GM13977 (cell line): ENCODE results near the gene SLC22A4.

ENCODE experiments used
- DNase-seq: peaks from one replicate; pipeline ENCODE4 v3.0.0; 2012; ENCODE audit warnings: low spot score
- CTCF ChIP-seq: IDR thresholded peaks from 2 replicates; pipeline ENCODE4 v1.5.1; 2012; ENCODE audit warnings: mild to moderate bottlenecking, control low read depth; ENCODE audit not compliant: insufficient read depth; ENCODE audit errors: extremely low read depth, missing control alignments
- in situ Hi-C: fragments of 300-500 bp; cut with MboI; formaldehyde crosslinking; loops from one replicate; pipeline ENCODE4 v1.12.0; 2022; ENCODE audit warnings: low sequenced_read_pairs, low pct_unique_long_range_greater_than_20kb, mixed read lengths, inconsistent platforms; ENCODE audit not compliant: unreplicated experiment

Gene SLC22A4

DNA sequence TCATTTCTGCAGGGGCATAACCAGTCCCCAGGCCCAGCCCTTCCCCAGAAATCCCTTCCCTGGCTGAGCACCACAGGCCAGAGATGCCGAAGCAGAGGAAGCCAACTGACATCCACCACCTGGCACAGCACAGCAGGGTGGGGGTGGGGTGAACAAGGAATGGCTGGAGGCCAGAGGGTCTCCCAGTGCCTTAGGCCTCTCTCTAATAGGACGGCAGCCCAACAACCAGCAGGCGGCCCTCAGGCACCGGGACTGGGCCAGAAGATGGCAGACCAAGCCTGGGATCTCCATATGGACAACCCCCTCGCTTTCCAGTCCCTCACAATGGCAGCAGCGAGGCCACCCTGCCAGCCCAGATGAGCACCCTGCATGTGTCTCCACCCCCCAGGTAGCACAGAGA lies 23.5 kb upstream of the SLC22A4 start:
- in situ Hi-C loops, result no loop called here
- no peak for TF ChIP-seq CTCF

DNA sequence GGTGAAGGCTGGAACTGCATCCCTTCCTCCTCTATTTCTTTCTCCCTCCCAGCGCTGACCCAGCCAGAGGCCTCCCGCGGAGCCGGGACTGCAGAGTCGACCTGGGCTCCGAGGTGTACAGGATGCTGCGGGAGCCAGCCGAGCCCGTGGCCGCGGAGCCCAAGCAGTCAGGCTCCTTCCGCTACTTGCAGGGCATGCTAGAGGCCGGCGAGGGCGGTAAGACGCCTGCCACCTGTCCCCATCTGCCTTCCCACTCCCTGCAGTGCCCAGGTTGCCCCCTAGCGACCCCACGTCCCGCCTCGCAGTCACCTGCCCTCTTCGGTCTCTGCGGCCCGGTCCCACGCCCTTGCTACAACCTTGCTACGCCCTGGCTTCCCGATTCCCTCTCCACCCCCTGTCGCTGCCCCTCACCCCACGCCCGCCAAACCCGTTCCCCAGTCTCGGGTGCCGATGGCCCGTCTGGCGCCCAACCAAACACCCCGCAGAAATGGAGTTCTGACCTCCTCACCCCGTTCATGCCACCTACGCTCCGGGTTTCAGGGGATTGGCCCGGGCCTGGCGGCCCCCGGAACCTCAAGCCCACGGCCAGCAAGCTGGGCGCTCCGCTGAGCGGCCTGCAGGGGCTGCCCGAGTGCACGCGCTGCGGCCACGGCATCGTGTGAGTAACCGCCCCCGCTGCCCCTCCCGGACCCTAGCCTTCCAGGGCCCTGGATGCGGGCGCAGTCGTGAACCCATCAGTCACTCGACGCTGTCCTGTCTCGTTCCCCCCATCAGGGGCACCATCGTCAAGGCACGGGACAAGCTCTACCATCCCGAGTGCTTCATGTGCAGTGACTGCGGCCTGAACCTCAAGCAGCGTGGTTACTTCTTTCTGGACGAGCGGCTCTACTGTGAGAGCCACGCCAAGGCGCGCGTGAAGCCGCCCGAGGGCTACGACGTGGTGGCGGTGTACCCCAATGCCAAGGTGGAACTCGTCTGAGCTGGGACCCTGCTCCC lies 22.6 kb upstream of the SLC22A4 start:
- in situ Hi-C loops, result no loop called here
- DNase-seq, result no peak
- TF ChIP-seq CTCF, result peak; percentile 33

More for the DNA sequence above, 23.5 kb upstream of the SLC22A4 start:
- DNase-seq, result no peak

GRCh38 chr5:132272311-132273210 lies 21.6 kb upstream of the SLC22A4 start:
- TF ChIP-seq CTCF, result peak; percentile 81
- peak; percentile 79 for DNase-seq
- in situ Hi-C loops, result no loop called here

- in situ Hi-C loops, result no loop called here
- DNase-seq, result no peak
- no peak for TF ChIP-seq CTCF
Observed at GRCh38 chr5:132273631-132274030, 20.6 kb upstream of the SLC22A4 start.

DNA sequence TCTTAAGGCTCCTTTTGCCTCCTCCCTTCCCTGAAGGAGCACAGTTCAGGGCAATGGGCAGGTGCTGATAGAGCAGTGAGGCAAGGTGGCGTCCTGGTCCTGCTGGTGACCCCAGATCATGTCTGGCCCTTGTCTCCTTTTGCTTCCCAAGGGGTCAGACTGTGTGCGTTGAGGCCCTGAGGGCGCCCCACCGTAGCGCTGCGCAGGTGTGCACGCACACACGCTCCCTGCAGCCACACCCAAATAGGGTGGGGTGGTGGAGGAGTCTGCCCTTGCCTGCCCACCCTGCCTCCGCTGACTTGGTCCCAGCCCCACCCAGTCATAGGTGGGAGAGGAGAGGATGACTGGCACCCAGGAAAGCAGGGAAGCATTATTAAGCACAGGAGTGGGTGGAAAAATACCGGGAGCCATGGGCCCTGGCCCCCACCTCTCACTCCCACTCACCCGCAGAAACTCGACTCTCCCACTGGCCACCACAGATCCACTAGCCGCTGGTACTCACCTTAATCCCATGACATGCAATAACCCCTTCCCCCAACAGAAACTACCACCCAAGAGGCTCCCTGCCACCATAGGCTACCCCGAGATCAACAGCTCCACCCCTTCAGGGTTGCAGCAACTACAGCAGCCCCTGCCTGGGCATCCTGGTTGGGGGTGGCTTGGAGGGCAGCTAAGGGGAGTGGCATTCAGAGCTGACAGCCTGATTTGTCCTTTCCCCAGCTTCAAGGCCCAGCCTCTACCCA lies 20.0 kb upstream of the SLC22A4 start:
- DNase-seq, result no peak
- no peak for TF ChIP-seq CTCF
- in situ Hi-C loops, result no loop called here
